ENCODE results near the gene PCDHAC2. TPM values are rescaled to one million over a fixed set of nuclear protein-coding genes. Genes with fewer than 3 reads are reported as not detected.

PCDHAC2 gene
- total RNA-seq, 1 experiment from 2014 or later = 3.4 TPM

GRCh38 chr5:140934964-140935606, 31.2 kb upstream of the PCDHAC2 start:
- CTCF ChIA-PET = no interaction called here
- no peak overlapping the region for H3K4me3 ChIP-seq
- intact Hi-C loops (cut with micrococcal nuclease; ENCODE audit: unreplicated experiment) = no loop called here
- no peaks in the 10 kb centered on the region; the same call in 1 of the 2 replicates for H3K9me3 ChIP-seq (ENCODE audit: insufficient read depth, low read depth)
- no peaks in the 10 kb centered on the region for H3K79me2 ChIP-seq (ENCODE audit: low read depth)
- BruUV-seq (replicated peaks) = no TSS peak
- no peaks in the 10 kb centered on the region for H3K9me2 ChIP-seq (ENCODE audit: insufficient read depth)
- no peaks in the 10 kb centered on the region for H4K20me1 ChIP-seq (ENCODE audit: insufficient read depth)
- TF ChIP-seq, protein P1, sequence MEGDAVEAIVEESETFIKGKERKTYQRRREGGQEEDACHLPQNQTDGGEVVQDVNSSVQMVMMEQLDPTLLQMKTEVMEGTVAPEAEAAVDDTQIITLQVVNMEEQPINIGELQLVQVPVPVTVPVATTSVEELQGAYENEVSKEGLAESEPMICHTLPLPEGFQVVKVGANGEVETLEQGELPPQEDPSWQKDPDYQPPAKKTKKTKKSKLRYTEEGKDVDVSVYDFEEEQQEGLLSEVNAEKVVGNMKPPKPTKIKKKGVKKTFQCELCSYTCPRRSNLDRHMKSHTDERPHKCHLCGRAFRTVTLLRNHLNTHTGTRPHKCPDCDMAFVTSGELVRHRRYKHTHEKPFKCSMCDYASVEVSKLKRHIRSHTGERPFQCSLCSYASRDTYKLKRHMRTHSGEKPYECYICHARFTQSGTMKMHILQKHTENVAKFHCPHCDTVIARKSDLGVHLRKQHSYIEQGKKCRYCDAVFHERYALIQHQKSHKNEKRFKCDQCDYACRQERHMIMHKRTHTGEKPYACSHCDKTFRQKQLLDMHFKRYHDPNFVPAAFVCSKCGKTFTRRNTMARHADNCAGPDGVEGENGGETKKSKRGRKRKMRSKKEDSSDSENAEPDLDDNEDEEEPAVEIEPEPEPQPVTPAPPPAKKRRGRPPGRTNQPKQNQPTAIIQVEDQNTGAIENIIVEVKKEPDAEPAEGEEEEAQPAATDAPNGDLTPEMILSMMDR (conservative IDR thresholded peaks at IDR 0.05) = no peak
- no peak for TF ChIP-seq EZH2 (IDR thresholded peaks at IDR 0.05; ENCODE audit: low read depth)
- H3K4me2 ChIP-seq = no peak overlapping the region
- no peaks in the 10 kb centered on the region for H3K36me3 ChIP-seq (ENCODE audit: low read depth)
- no peak overlapping the region for H3K27ac ChIP-seq
- H2AFZ ChIP-seq = no peak overlapping the region
- no peaks in the 10 kb centered on the region for H3K4me1 ChIP-seq (replicated peaks; ENCODE audit: insufficient read depth)
- POLR2A ChIA-PET (ENCODE audit: unreplicated experiment) = no interaction called here
- no peaks in the 10 kb centered on the region for H3K27me3 ChIP-seq (ENCODE audit: insufficient read depth, low read depth)
- H3F3A ChIP-seq (ENCODE audit: insufficient read depth, low read depth) = no peaks in the 10 kb centered on the region
- DNase-seq = no peak

GRCh38 chr5:140946578-140946977, 19.7 kb upstream of the PCDHAC2 start:
- no TSS peak for BruUV-seq (replicated peaks)
- Histone ChIP-seq H3K4me2 (no peak overlapping the region), H3K27me3 (ENCODE audit: insufficient read depth, low read depth) (no peaks in the 10 kb centered on the region), H3K9me3 (ENCODE audit: insufficient read depth, low read depth) (no peaks in the 10 kb centered on the region), H3K79me2 (ENCODE audit: low read depth) (no peaks in the 10 kb centered on the region), H3K4me3 (no peak overlapping the region), H2AFZ (no peak overlapping the region), H3K27ac (no peak overlapping the region), H3K9me2 (ENCODE audit: insufficient read depth) (no peaks in the 10 kb centered on the region), H3K36me3 (ENCODE audit: low read depth) (no peaks in the 10 kb centered on the region), H3F3A (ENCODE audit: insufficient read depth, low read depth) (no peaks in the 10 kb centered on the region), H4K20me1 (ENCODE audit: insufficient read depth) (no peaks in the 10 kb centered on the region), H3K4me1 (replicated peaks; ENCODE audit: insufficient read depth) (no peaks in the 10 kb centered on the region)
- DNase-seq = no peak
- POLR2A ChIA-PET (ENCODE audit: unreplicated experiment) = no interaction called here
- CTCF ChIA-PET = no interaction called here
- intact Hi-C loops (cut with micrococcal nuclease; ENCODE audit: unreplicated experiment) = no loop called here
- TF ChIP-seq EZH2 (IDR thresholded peaks at IDR 0.05; ENCODE audit: low read depth) = no peak
- TF ChIP-seq, protein P1 (conservative IDR thresholded peaks at IDR 0.05) = no peak

DNA sequence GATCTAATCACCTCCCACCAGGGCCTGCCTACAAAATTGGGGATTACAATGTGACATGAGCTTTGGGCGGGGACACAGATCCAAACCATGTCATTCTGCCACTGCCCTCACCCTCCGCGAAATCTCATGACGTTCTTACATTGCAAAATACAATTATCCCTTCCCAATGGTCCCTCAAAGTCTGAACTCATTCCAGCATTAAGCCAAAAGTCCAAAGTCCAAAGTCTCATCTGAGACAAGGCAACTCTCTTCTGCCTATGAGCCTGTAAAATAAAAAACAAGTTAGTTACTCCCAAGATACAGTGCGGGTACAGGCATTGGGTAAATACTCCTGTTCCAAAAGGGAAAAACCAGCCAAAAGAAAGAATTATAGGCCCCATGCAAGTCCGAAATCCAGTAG, 14.6 kb upstream of the PCDHAC2 start:
- Histone ChIP-seq H3K79me2 (ENCODE audit: low read depth) (no peaks in the 10 kb centered on the region), H3K4me2 (no peak overlapping the region), H3K4me3 (no peak overlapping the region), H3F3A (ENCODE audit: insufficient read depth, low read depth) (no peaks in the 10 kb centered on the region), H3K36me3 (ENCODE audit: low read depth) (no peaks in the 10 kb centered on the region), H2AFZ (no peak overlapping the region), H3K27ac (no peak overlapping the region), H4K20me1 (ENCODE audit: insufficient read depth) (no peaks in the 10 kb centered on the region), H3K9me3 (ENCODE audit: insufficient read depth, low read depth) (no peaks in the 10 kb centered on the region), H3K4me1 (replicated peaks; ENCODE audit: insufficient read depth) (no peaks in the 10 kb centered on the region), H3K9me2 (ENCODE audit: insufficient read depth) (no peaks in the 10 kb centered on the region), H3K27me3 (ENCODE audit: insufficient read depth, low read depth) (no peaks in the 10 kb centered on the region)
- TF ChIP-seq, protein P1 (conservative IDR thresholded peaks at IDR 0.05) = no peak
- TF ChIP-seq EZH2 (IDR thresholded peaks at IDR 0.05; ENCODE audit: low read depth) = no peak
- ChIA-PET CTCF (no interaction called here), POLR2A (ENCODE audit: unreplicated experiment) (no interaction called here)
- no peak for DNase-seq
- intact Hi-C loops (cut with micrococcal nuclease; ENCODE audit: unreplicated experiment) = loop anchor here (1.0 kb wide), 1 partner anchor 24 kb away; no protein-coding TSS in a partner anchor
- no TSS peak for BruUV-seq (replicated peaks)

Data from PC-9 (cell line).